Type B pancreatic cell (in vitro differentiated cells): ENCODE measurements around the gene MIDN. TPM values are rescaled to one million over a fixed set of nuclear protein-coding genes. Genes with fewer than 3 reads are reported as not detected.

Experiments
- DNase-seq: peaks from one replicate; pipeline ENCODE4 v3.0.0; 2021; ENCODE audit warnings: mixed read lengths; ENCODE audit not compliant: unreplicated experiment; ENCODE audit errors: extremely low spot score
- H3K27ac Mint-ChIP-seq: 2 replicates; pipeline ENCODE4 v1.8.0; 2021; ENCODE audit warnings: mild to moderate bottlenecking, mixed read lengths
- H3K27me3 Mint-ChIP-seq: 2 replicates; pipeline ENCODE4 v1.8.0; 2021; ENCODE audit warnings: mixed read lengths
- H3K36me3 Mint-ChIP-seq: 2 replicates; pipeline ENCODE4 v1.8.0; 2021; ENCODE audit warnings: mixed read lengths
- H3K4me1 Mint-ChIP-seq: one replicate; pipeline ENCODE4 v1.8.0; 2021; ENCODE audit warnings: mixed read lengths; ENCODE audit not compliant: unreplicated experiment
- H3K4me3 Mint-ChIP-seq: 2 replicates; pipeline ENCODE4 v1.8.0; 2021; ENCODE audit warnings: mild to moderate bottlenecking, mixed read lengths
- H3K9me3 Mint-ChIP-seq: 2 replicates; pipeline ENCODE4 v1.8.0; 2021; ENCODE audit warnings: mixed read lengths
- CTCF ChIP-seq: fragments of 200-600 bp; sonication (generic); conservative IDR thresholded peaks from 2 replicates; pipeline ENCODE4 v1.5.0; 2021; ENCODE audit warnings: antibody characterized with exemption, mild to moderate bottlenecking
- total RNA-seq: library from RNA; stranded (reverse); gene quantifications from 2 replicates; pipeline ENCODE4 v1.2.1, GENCODE V29; 2021; ENCODE audit warnings: low replicate concordance

Gene MIDN
- total RNA-seq, 1 donor from 2014 or later: 122 TPM

GRCh38 chr19:1251330-1252220, 3.2 kb downstream of the MIDN start:
- no peaks in the 10 kb centered on the region for H3K9me3 Mint-ChIP-seq
- H3K27ac Mint-ChIP-seq: peak overlapping the region; percentile 92
- no peaks in the 10 kb centered on the region for H3K27me3 Mint-ChIP-seq
- no peak for DNase-seq
- no peak for TF ChIP-seq CTCF
- no peaks in the 10 kb centered on the region for H3K4me1 Mint-ChIP-seq
- peak overlapping the region; percentile 93 for H3K4me3 Mint-ChIP-seq
- H3K36me3 Mint-ChIP-seq: peaks cover 9% of the 10 kb centered on the region

GRCh38 chr19:1252221-1252820, 3.9 kb downstream of the MIDN start:
- no peak for DNase-seq
- peaks cover 2% of the 10 kb centered on the region for H3K4me1 Mint-ChIP-seq
- H3K27me3 Mint-ChIP-seq: no peaks in the 10 kb centered on the region
- peaks cover 9% of the 10 kb centered on the region for H3K36me3 Mint-ChIP-seq
- peak overlapping the region; percentile 86 for H3K27ac Mint-ChIP-seq
- TF ChIP-seq CTCF: no peak
- H3K9me3 Mint-ChIP-seq: no peaks in the 10 kb centered on the region
- peak overlapping the region; percentile 93 for H3K4me3 Mint-ChIP-seq

DNA sequence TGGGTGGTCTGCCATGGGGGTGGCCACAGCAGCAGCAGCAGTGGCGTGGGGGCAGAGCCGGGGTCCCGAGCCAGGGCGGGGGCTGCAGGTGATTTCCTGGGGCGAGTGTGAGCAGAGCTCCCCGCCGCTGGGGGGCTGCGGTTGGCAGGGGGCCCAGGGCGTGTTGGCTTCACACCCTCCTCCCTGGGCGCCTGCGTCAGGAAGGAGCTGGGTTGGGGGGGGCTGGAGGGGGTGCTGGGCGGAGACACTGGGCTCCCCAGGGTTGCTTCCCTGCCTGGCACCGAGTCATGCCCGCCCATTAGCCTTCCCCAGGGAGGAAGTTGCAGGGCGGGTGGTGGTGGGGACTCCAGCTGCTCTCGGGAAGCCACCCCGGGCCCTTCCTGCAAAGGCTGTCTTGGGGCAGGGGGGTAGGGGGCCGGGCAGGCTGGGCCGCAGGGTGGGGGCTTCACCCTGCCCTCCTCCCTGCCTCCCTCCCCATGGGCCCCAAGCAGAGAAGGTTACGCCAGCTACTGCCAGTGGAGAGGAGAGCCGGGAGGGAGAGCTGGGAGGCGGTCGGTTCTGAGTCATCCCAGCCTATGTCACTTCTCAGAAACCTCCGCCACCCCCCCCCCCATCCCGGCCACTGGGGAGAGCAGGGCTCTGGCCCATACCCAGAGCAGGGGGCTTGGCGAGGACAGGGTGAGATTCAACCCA, 4.6 kb downstream of the MIDN start:
- H3K4me3 Mint-ChIP-seq: peak overlapping the region; percentile 70
- DNase-seq: no peak
- H3K27ac Mint-ChIP-seq: peak overlapping the region; percentile 86
- H3K9me3 Mint-ChIP-seq: no peaks in the 10 kb centered on the region
- TF ChIP-seq CTCF: no peak
- H3K36me3 Mint-ChIP-seq: peaks cover 14% of the 10 kb centered on the region
- peaks cover 8% of the 10 kb centered on the region for H3K4me1 Mint-ChIP-seq
- H3K27me3 Mint-ChIP-seq: no peaks in the 10 kb centered on the region

DNA sequence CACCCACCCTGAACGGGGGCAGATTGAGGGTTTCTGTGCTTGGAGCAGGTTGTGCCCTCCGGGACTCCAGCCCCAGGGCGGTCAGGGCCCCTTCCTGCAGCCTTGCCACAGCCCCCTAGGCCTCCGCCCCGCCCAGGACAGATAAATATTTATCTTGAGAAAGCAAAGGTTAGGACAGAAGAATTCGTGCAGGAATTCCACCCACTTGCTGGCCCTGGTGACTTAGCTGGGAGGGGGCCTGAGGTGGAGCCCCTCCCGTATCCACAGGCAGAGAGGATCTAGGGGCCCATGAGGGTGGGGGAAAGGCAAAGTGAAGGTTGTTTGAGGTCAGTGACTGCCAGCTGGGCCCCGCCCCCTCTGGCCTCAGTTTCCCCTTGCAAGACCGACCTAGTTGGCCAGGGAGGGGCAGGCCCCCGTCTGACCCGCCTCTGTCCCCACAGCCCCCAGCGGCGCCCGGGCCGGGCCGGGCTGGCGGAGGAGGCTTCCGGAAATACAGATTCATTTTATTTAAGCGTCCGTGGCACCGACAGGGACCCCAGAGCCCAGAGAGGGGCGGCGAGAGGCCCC, 5.2 kb downstream of the MIDN start:
- Mint-ChIP-seq H3K27ac (peak overlapping the region; percentile 86), H3K4me1 (peaks cover 10% of the 10 kb centered on the region), H3K27me3 (no peaks in the 10 kb centered on the region), H3K36me3 (peaks cover 14% of the 10 kb centered on the region), H3K9me3 (no peaks in the 10 kb centered on the region), H3K4me3 (peak overlapping the region; percentile 70)
- no peak for DNase-seq
- TF ChIP-seq CTCF: no peak

- no peak overlapping the region for H3K4me3 Mint-ChIP-seq
- no peaks in the 10 kb centered on the region for H3K27me3 Mint-ChIP-seq
Measured at GRCh38 chr19:1254081-1254527, 5.7 kb downstream of the MIDN start.

More at GRCh38 chr19:1254081-1254527, 5.7 kb downstream of the MIDN start:
- Mint-ChIP-seq H3K4me1 (peaks cover 15% of the 10 kb centered on the region), H3K9me3 (no peaks in the 10 kb centered on the region), H3K36me3 (peaks cover 14% of the 10 kb centered on the region), H3K27ac (no peak overlapping the region)
- no peak for TF ChIP-seq CTCF
- DNase-seq: no peak
